HepG2 (cell line): ENCODE results near the gene SMIM14. TPM values are rescaled to one million over a fixed set of nuclear protein-coding genes. Genes with fewer than 3 reads are reported as not detected.
A peak's percentile ranks its signal among the peaks of the same experiment; 100 is the strongest.

Source experiments
- ASH2L ChIP-seq: fragments of 300-600, 200-600 bp; sonication (generic); IDR thresholded peaks from 2 replicates; pipeline ENCODE4 v1.7.0; 2017; ENCODE audit warnings: low read depth, mild to moderate bottlenecking, moderate library complexity, mixed read lengths, low read length; ENCODE audit not compliant: insufficient read length
- ATF6 ChIP-seq: sonication (generic); formaldehyde crosslinking; conservative IDR thresholded peaks from 2 replicates; pipeline ENCODE4 v1.4.0; 2020; ENCODE audit warnings: missing genetic modification reagents
- DRAP1 ChIP-seq: IDR thresholded peaks from 2 replicates; pipeline ENCODE4 v1.6.1; 2016; ENCODE audit warnings: missing genetic modification reagents, missing compliant biosample characterization
- ELF3 ChIP-seq: IDR thresholded peaks from 2 replicates; pipeline ENCODE4 v1.6.1; 2016; ENCODE audit warnings: missing genetic modification reagents, missing compliant biosample characterization
- GATAD1 ChIP-seq: IDR thresholded peaks from 2 replicates; pipeline ENCODE4 v1.6.1; 2016; ENCODE audit warnings: missing genetic modification reagents, missing compliant biosample characterization
- HDAC2 ChIP-seq: sonication (generic); formaldehyde crosslinking; IDR thresholded peaks from 2 replicates; pipeline ENCODE4 v1.4.0; 2020; ENCODE audit warnings: missing genetic modification reagents
- HDAC6 ChIP-seq: fragments of 200-600 bp; sonication (generic); IDR thresholded peaks from 2 replicates; pipeline ENCODE4 v1.7.0; 2017; ENCODE audit warnings: mild to moderate bottlenecking, antibody characterized with exemption, low read length, low read depth
- HMG20A ChIP-seq: IDR thresholded peaks from 2 replicates; pipeline ENCODE4 v1.6.1; 2016; ENCODE audit warnings: borderline replicate concordance
- IRF2 ChIP-seq: IDR thresholded peaks from 2 replicates; pipeline ENCODE4 v1.6.1; 2018; ENCODE audit warnings: missing genetic modification reagents, missing compliant biosample characterization
- MBD4 ChIP-seq: IDR thresholded peaks from 2 replicates; pipeline ENCODE4 v1.6.1; 2012; ENCODE audit warnings: low read length, inconsistent platforms, borderline replicate concordance
- MED1 ChIP-seq: sonication (generic); formaldehyde crosslinking; IDR thresholded peaks from 2 replicates; pipeline ENCODE4 v1.4.0; 2020; ENCODE audit warnings: missing genetic modification reagents
- MXI1 ChIP-seq: IDR thresholded peaks from 3 replicates; pipeline ENCODE4 v1.6.1; 2012; ENCODE audit warnings: low read depth, low read length, inconsistent platforms, borderline replicate concordance
- NCOR1 ChIP-seq: fragments of 200-600 bp; sonication (generic); IDR thresholded peaks from 2 replicates; pipeline ENCODE4 v1.7.0; 2017; ENCODE audit warnings: antibody characterized with exemption, low read length, borderline replicate concordance
- NFE2L2 ChIP-seq: fragments of 150-350 bp; IDR thresholded peaks from 2 replicates; pipeline ENCODE4 v1.6.1; 2014; ENCODE audit warnings: low read length
- PAXIP1 ChIP-seq: sonication (generic); formaldehyde crosslinking; conservative IDR thresholded peaks from 2 replicates; pipeline ENCODE4 v1.4.0; 2020; ENCODE audit warnings: mild to moderate bottlenecking, missing genetic modification reagents, moderate library complexity
- SMAD3 ChIP-seq: sonication (generic); formaldehyde crosslinking; IDR thresholded peaks from 2 replicates; pipeline ENCODE4 v1.4.0; 2020; ENCODE audit warnings: missing genetic modification reagents
- SOX5 ChIP-seq: IDR thresholded peaks from 2 replicates; pipeline ENCODE4 v1.6.1; 2016; ENCODE audit warnings: borderline replicate concordance
- SOX6 ChIP-seq, 2 experiments: fragments of 450-650 bp in 1 of 2; sonication (generic) in 1 of 2; formaldehyde crosslinking in 1 of 2; IDR thresholded peaks; 2 replicates each; pipeline versions ENCODE4 v1.4.0 to v1.6.1; 2017 to 2020; ENCODE audit warnings: antibody characterized with exemption in 1 of 2, mild to moderate bottlenecking in 1 of 2, missing genetic modification reagents in 1 of 2
- TBX2 ChIP-seq: sonication (generic); formaldehyde crosslinking; IDR thresholded peaks from 2 replicates; pipeline ENCODE4 v1.5.0; 2020; ENCODE audit warnings: missing genetic modification reagents, mild to moderate bottlenecking, borderline replicate concordance
- THAP8 ChIP-seq: sonication (generic); formaldehyde crosslinking; IDR thresholded peaks from 2 replicates; pipeline ENCODE4 v1.5.1; 2020; ENCODE audit warnings: missing genetic modification reagents, mild to moderate bottlenecking, borderline replicate concordance
- ZNF331 ChIP-seq: sonication (generic); formaldehyde crosslinking; IDR thresholded peaks from 2 replicates; pipeline ENCODE4 v1.4.0; 2020; ENCODE audit warnings: missing genetic modification reagents
- ZNF629 ChIP-seq: sonication (generic); formaldehyde crosslinking; conservative IDR thresholded peaks from 2 replicates; pipeline ENCODE4 v1.5.0; 2020; ENCODE audit warnings: missing genetic modification reagents
- ZNF644 ChIP-seq: IDR thresholded peaks from 2 replicates; pipeline ENCODE4 v1.6.1; 2016; ENCODE audit warnings: low read depth
- ZNF776 ChIP-seq: sonication (generic); formaldehyde crosslinking; IDR thresholded peaks from 2 replicates; pipeline ENCODE4 v1.4.0; 2020; ENCODE audit warnings: mild to moderate bottlenecking, missing genetic modification reagents
- polyA plus RNA-seq, 8 experiments: library from polyadenylated mRNA; depleted of rRNA in 3 of 8; stranded (reverse) in 7 of 8; unstranded in 1 of 8; fragments of >200 nt; fragmentation: Illumina TruSeq in 4 of 8; extraction: Trizol in 4 of 8; gene quantifications; 2 replicates each; pipeline versions ENCODE4 v1.2.1 to v1.2.3, GENCODE V29; 2011 to 2016; ENCODE audit warnings: low read depth in 4 of 8, missing spikeins in 1 of 8, mixed read lengths in 1 of 8; ENCODE audit not compliant: insufficient read depth in 1 of 8
- total RNA-seq, 5 experiments: library from RNA; depleted of rRNA; stranded (reverse); fragments of >200 nt; fragmentation: Illumina TruSeq; extraction: Trizol; gene quantifications; 2 replicates each; pipeline ENCODE4 v1.2.3, GENCODE V29; 2016; ENCODE audit warnings: low read depth in 1 of 5

The SMIM14 gene
- total and polyA plus RNA-seq, 2 of the 13 experiments (the other 11 are each of a cell fraction or from before 2014, with no cell fraction given): 16.3 to 28.1 TPM

GRCh38 chr4:39664828-39665731 is 26.4 kb upstream of the SMIM14 start (continued):
- TF ChIP-seq HDAC6 (no peak), ZNF331 (CRISPR knock-in tag) (peak; percentile 56; the same call in 1 of the 2 replicates), ATF6 (no peak), NCOR1 (peak; percentile 73), HDAC2 (CRISPR knock-in tag) (peak; percentile 61; the same call in 1 of the 2 replicates), GATAD1 (CRISPR knock-in tag) (peak; percentile 33; the same call in 1 of the 2 replicates), TBX2 (CRISPR knock-in tag) (peak; percentile 38; the same call in 1 of the 2 replicates), ELF3 (CRISPR knock-in tag) (peak; percentile 76; the same call in 1 of the 2 replicates), ZNF629 (peak; percentile 24; the same call in 1 of the 2 replicates), MXI1 (no peak), NFE2L2 (no peak), MED1 (CRISPR knock-in tag) (peak; percentile 26; the same call in 1 of the 2 replicates), HMG20A (CRISPR knock-in tag) (peak; percentile 51; the same call in 1 of the 2 replicates), MBD4 (no peak), SOX5 (peak; percentile 91), PAXIP1 (CRISPR knock-in tag) (peak; percentile 65), SMAD3 (CRISPR knock-in tag) (0 out of 2 replicates have a peak, but pooled peaks have one; percentile 21), ASH2L (peak; percentile 43), IRF2 (CRISPR knock-in tag) (0 out of 2 replicates have a peak, but pooled peaks have one; percentile 17), THAP8 (no peak), ZNF644 (CRISPR knock-in tag) (peak; percentile 34; the same call in 1 of the 2 replicates), DRAP1 (CRISPR knock-in tag) (0 out of 2 replicates have a peak, but pooled peaks have one; percentile 31), SOX6 (IDR thresholded peaks at IDR 0.05) (no peak), SOX6 (CRISPR knock-in tag; IDR thresholded peaks at IDR 0.05) (peak; percentile 72), ZNF776 (no peak)
